Sigmoid colon (tissue), 4 donors: ENCODE results near the gene ESRRA.

Experiments
- EP300 ChIP-seq, 4 donors: sonication (generic); formaldehyde crosslinking; IDR thresholded peaks; one replicate each; pipeline ENCODE4 v1.6.1; 2017; ENCODE audit warnings: antibody characterized with exemption in 4 of 4
- POLR2AphosphoS5 ChIP-seq, 4 donors: sonication (generic); formaldehyde crosslinking; IDR thresholded peaks; one replicate each; pipeline ENCODE4 v1.6.1; 2017; ENCODE audit warnings: antibody characterized with exemption in 4 of 4
- TF ChIP-seq, protein P1 (sequence below), 4 experiments: fragments of 450-650 bp in 3 of 4; fragments of 200-600 bp in 1 of 4; IDR thresholded peaks; one replicate each; pipeline ENCODE4 v1.5.1; 2016 to 2019; ENCODE audit warnings: antibody characterized with exemption in 4 of 4, mild to moderate bottlenecking in 3 of 4, moderate library complexity in 2 of 4

DNA sequence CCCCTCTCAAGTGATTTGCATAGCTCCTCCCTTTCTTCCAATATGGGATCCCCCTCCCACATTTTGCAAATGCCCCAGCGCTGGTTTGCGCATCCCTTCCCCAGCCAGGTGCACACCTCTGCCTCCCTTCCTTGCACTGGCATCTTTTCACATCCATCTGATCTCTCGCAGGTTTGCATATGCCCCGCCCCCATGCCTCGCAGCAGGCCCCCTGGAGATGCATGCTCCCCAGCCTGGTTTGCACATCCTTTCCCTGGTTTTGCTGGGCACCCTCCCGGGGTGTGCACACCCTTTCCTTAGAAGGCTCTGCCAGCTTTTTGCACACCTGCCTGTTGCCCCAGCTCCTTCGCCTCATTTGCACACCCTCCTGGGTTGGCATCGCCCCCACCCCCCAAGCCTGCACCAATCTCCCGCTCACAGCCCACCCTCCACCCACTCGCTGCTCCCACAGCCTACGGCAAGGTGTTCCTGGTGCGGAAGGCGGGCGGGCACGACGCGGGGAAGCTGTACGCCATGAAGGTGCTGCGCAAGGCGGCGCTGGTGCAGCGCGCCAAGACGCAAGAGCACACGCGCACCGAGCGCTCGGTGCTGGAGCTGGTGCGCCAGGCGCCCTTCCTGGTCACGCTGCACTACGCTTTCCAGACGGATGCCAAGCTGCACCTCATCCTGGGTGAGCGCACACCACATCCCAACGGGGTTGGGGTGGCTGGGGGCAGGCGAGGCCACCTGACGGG is 54.6 kb downstream of the ESRRA start:
- TF ChIP-seq, protein P1, sequence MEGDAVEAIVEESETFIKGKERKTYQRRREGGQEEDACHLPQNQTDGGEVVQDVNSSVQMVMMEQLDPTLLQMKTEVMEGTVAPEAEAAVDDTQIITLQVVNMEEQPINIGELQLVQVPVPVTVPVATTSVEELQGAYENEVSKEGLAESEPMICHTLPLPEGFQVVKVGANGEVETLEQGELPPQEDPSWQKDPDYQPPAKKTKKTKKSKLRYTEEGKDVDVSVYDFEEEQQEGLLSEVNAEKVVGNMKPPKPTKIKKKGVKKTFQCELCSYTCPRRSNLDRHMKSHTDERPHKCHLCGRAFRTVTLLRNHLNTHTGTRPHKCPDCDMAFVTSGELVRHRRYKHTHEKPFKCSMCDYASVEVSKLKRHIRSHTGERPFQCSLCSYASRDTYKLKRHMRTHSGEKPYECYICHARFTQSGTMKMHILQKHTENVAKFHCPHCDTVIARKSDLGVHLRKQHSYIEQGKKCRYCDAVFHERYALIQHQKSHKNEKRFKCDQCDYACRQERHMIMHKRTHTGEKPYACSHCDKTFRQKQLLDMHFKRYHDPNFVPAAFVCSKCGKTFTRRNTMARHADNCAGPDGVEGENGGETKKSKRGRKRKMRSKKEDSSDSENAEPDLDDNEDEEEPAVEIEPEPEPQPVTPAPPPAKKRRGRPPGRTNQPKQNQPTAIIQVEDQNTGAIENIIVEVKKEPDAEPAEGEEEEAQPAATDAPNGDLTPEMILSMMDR (IDR thresholded peaks at IDR 0.05) = no peak
- no peak for TF ChIP-seq POLR2AphosphoS5 (IDR thresholded peaks at IDR 0.05)
- TF ChIP-seq EP300 (IDR thresholded peaks at IDR 0.05) = no peak
